Measurements from ENCODE around the gene TEAD2.

DNA sequence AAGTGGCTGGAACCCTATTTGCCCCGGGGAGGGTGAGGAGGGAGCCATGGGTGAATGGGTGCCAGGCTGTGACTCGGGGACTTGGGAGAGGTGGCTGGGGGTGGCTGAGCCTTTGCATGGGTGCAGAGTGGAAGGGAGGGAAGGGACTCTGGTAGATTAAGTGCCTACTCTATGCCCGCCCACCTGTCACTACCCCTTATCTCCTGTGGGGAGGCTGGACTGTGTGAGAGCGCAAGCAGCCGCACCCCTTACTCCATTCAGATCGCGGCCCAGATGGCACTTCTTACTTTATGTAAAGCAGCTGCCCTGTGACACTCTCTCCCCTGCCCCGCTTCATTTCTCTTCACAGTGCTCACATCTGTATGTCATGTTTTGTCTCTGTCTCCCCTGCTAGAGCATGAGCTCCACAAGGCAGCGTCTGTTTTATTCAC lies 28.7 kb upstream of the TEAD2 start:
- TF ChIP-seq EZH2 (IDR thresholded peaks at IDR 0.05; ENCODE audit: borderline replicate concordance, low read depth, low read length, severe bottlenecking) = no peak
- TF ChIP-seq, protein P1, sequence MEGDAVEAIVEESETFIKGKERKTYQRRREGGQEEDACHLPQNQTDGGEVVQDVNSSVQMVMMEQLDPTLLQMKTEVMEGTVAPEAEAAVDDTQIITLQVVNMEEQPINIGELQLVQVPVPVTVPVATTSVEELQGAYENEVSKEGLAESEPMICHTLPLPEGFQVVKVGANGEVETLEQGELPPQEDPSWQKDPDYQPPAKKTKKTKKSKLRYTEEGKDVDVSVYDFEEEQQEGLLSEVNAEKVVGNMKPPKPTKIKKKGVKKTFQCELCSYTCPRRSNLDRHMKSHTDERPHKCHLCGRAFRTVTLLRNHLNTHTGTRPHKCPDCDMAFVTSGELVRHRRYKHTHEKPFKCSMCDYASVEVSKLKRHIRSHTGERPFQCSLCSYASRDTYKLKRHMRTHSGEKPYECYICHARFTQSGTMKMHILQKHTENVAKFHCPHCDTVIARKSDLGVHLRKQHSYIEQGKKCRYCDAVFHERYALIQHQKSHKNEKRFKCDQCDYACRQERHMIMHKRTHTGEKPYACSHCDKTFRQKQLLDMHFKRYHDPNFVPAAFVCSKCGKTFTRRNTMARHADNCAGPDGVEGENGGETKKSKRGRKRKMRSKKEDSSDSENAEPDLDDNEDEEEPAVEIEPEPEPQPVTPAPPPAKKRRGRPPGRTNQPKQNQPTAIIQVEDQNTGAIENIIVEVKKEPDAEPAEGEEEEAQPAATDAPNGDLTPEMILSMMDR (IDR thresholded peaks at IDR 0.05; ENCODE audit: borderline replicate concordance, extremely low read depth, low read length, poor library complexity, severe bottlenecking) = no peak

Data from DND-41 (cell line).